ENCODE measurements around the gene MYZAP.

Gene MYZAP

DNA sequence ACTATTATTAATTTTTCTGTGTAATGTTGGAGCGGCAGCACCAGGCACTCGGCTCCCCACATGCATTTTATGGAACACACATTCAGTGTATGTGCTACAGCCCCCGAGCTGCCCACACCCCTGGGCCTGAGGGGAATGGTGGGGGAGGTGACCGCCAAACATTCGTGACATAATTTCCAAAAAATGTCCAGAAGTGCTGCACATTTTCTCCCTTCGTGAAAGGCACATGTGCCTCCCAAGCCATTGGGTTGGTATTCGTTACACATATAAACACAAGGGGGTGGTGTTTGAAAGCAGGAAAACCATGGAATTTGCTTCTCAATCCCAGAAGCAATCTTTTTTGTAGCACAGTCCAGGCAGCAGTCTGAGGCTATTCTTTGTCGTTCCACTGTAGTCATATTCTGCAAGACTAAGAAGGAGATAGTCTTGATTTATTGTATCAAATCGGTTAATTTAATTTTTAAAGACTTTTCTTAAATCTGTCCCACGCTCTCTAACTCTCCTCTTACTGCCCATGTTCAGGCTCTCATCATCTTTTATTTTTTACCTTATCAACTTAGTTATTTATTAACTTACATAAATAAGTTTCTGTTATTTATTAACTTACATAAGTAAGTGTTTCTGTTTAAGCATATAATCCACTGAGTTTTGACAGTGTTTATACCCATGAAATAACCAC lies 75.6 kb downstream of the MYZAP start:
- DNase-seq, result no peak

DNA sequence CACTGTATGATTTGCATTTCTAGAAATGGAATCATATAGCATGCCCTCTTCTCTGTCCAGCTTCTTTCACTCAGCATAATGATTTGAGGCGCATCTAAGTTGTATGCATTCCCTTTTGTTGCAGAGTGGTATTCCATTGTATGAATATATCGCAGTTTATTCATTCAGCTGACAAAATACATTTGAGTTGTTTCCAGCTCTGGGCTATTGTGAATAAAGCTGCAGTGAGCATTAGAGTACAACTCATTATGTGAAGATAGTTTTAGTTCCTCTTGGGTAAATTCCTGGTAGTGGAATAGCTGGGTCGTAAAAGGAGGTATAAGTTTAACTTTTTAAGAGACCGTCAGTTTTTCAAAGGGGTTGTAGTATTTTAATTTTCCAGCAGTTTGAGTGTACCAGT lies 76.3 kb downstream of the MYZAP start:
- no peak for DNase-seq

DNA sequence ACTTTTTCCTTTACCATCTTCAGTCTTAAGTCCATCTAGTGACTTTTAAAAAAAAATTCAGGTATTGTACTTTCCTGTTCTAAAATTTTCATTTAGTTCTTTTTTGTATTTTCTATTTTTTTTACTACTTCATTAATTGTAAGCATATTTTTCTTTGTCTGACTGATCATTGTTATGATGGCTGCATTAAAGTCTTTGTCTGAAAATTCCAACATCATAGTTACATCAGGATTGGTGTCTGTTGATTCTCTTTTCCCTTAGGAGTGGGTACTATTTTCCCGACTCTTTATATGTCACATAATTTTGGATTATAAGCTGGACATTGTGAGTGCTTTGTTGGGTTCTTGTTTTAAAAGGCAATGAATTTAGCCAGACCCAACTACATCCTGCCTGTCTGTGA lies 79.9 kb downstream of the MYZAP start:
- DNase-seq, result no peak

DNA sequence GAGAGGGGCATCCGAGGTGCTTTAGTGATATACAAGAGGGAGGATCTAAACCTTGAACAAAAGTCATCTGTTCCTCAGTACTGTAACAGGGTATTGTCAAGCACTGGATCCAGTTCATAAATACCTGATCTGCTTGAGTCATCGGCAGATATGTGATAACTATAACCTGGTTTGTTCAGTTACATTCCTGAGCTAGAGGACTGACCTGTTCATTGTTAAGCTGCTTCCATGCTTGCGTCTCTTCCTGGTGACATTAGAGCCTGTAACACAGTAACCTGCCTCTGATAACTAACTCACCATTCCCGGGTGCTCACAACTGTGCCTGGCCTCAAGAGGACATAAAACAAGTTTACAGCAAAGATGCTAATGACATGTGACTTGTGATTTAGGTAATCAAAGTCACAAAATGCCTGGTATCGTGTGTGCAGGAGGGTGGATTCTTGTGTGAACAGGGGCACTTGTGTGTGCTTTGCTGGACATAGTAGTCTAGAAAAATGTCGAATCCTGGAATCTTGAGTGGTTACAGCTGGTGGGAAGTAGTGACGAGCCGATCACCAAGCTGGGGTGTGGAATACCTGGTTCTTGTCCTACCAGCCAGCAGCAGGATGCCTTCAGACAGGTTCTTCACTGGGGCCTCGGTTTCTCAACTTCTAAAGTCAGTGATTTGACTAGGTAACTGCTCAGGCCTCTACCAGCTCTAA lies 83.9 kb downstream of the MYZAP start:
- no peak for DNase-seq

DNA sequence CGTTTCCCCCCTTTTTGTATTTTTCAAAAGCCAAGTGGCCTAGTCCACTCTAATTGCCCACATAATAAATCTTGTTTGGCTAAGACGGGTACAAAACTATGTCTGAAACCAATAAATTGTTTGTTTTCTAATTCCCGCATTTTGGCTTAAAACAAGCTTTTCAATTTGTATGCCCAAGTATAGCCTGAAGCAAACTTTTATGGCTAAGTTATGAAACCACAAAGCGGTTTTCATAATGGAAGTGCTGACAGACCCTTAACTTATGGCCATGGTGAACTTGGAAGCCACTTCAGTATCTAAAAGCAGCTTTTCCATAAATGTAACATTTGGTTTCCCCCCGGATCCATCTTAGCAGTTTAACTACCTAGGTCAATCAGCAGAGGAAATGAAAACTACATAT lies 84.9 kb downstream of the MYZAP start:
- DNase-seq, result no peak

DNA sequence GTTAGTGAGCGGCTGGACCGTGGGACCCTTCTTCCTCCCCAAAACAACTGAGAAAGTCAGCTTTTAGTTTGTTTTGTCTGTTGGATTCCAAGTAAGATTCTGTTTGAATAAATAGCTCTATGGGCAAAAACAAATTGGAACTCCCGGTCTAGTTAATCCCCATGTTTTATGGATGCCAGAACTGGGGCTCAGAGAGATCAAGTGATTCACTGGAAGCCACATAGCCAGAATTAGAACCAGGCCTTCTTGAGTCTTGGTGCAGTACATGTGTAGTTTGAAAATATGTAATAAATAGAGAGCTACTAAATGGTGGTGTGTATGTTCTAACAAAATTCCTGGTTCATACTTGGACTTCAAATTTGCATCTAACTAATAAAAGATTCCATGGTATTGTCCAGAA lies 85.5 kb downstream of the MYZAP start:
- DNase-seq, result no peak

DNA sequence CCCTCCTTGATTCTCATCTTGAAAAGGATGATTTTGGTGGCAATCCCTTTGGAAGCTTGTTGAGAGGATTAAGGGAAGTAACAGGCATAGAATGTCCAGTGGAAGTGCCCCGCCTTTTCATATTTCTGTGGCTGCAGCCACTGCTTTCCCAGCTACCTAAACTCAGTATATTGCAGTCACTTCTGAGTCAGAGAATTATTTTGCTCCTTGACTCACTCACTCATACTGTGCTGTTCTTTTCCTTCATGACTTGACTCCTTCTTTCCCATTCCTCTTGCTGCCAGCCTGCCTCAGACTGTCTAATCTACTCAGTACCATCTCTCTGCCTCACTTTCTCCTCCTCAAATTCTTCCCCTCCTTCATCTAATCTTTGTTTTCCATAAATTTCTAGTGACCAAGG lies 88.3 kb downstream of the MYZAP start:
- DNase-seq, result no peak

DNA sequence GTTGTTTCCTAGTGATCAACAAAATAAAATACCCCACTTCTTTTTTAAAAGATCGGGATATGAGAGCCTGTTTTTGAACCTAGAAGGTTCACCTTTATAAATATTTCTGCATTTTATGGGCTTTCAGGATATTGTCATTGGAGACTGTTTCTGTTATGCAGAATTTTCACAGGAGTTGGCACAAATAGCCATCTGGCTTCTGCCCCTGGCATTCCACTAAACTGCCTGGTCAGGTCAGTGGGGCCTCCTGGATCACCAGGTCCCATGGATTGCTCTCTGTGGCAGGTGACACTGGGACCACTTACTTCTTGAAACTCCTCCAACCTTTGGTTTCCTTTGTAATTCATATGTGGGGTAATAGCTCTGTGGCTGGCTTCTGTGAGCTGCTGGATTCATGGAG lies 89.3 kb downstream of the MYZAP start:
- DNase-seq, result no peak

DNA sequence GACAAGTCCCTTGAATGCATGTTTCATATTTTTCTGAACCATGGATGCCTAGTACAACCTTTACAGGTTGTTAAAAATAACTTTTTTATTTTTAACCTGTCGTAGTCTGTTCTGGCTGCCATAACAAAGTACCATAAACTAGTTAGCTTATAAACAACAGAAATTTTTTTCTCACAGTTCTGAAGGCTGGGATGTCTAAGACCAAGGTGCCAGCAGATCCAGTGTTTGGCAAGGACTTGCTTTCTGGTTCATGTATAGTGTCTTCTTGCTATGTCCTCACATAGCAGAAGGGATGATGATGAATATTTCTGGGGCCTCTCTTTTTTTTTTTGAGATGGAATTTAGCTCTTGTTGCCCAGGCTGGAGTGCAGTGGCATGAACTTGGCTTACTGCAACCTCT lies 91.8 kb downstream of the MYZAP start:
- no peak for DNase-seq

DNA sequence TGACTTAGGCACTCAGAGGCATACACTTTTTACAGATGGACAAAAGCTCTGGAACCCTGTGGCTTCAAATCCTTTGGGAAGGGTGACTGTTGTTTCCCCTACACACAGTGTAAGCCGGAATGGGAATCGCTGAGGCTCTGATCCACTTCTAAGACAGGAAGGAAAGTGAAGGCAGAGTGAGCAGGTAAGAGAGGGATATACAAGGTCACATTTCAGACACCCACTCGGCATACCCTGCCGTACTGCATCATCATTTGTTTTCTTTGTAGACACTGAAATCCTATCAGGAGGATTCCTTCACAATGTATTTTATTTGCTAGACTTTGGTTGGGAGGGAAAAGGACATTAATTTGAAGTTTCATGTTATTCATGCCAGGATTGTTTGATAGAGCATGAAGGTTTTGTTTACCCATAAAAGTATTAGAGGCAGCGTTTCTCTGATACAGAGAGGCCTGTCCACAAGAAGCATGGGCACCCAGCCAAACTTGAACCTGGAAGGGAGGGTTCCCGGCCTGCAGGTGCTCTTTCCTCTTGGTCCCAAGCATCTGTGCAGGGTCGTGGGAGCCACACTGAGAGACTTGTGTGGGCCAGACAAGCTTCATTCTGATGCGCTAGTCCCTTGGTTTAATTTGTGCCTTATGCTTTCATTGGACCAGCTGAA lies 92.9 kb downstream of the MYZAP start:
- no peak for DNase-seq

DNA sequence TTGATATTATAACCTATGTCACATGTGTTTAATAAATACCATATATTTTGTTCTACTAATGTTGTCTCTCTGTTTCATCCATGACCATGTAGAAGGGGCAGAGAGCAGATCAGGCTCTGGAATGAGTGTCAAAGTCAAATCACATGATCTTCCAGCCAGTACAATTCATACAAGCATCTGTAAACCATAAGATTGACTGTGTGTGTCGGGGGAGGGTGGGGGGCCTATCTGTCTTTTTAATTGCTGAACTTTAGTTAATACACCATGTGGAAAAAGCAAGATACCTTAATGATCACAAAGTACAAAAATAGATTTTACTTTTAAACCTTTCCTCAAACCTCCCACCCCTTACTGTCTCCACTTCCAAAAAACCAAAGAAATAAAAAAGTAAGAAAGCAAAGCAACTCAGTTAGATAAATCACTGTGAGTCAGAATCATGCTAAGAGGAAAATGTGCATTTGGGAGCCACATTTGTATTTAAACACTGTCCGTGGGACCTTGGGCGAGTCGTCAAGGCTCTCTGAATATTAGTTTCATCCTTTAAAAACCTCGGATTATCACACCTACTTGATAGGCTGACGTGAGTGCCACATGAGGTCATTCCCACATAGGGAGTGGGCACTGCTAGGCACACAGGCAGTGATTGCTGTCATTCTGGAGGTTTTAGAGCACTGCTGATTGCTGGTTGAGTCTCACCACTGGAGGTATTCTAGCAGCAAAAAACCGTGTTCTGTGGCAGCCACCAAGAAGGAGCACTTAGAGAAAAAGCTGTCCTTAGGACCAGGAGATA lies 93.8 kb downstream of the MYZAP start:
- no peak for DNase-seq

DNA sequence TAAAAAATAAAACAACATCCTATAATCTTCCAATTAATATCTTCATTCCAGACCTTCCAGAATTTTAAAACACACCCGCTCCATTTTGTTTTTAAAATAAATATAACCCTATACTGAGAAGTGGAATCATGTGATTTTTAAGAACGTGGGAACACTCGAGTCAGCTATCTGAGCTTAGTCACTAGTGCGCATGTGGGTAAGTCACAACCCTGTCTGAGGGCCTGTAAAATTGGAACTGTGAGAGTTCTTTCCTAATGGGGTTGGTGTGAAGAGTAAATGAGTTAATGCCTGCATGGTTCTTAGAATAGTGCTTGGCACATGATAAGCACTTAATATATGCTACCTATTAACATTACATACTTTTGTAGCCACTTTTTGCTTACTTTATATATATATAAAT lies 95.0 kb downstream of the MYZAP start:
- DNase-seq, result no peak

DNA sequence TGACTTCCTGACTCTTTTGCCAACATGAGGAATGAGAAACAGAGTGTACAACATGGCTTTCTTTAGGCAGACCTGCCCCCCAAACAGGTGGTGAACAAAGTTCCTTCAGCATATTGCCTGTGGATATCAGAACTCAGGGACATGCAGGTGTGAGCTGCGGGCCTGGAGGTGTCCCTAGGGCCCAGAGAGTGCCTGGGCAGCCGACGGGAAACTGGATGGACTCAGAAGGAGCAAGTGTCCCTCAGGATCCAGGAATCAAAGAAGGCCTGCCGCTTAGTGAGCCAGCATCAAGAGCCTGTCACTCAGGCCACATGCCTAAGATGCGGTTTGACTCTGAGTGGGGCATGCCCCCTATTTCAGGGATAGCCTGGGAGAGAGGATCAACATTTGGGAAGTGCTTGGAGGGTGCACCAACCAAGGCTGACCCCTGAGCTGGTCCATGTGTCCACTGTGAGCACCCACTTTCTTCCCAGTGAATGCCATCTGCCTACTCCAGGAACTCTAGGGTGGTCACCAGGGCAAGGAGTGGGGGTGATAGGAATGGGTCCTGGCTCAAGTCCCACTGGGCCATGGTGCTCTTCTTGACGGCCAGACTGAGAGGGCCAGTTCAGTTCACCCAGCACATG lies 98.8 kb downstream of the MYZAP start:
- no peak for DNase-seq

DNA sequence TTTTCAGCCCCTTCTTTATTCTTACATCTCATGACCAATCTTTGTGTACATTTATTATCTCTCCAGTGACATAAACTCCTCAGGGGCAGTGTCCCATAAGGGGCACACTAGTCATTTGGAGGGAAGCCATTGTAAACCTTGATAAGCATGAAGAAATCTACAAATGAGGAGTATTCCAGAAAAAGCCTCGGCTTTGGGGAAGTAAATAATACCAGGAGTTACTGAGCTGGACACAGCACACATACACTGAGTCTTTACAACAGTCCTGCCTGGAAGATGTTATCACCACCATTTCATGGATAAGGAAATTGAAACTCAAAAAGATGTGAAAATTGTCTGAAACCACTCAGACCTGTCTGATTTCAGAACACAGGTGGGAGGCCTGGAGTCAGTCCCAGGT lies 99.4 kb downstream of the MYZAP start:
- no peak for DNase-seq

DNA sequence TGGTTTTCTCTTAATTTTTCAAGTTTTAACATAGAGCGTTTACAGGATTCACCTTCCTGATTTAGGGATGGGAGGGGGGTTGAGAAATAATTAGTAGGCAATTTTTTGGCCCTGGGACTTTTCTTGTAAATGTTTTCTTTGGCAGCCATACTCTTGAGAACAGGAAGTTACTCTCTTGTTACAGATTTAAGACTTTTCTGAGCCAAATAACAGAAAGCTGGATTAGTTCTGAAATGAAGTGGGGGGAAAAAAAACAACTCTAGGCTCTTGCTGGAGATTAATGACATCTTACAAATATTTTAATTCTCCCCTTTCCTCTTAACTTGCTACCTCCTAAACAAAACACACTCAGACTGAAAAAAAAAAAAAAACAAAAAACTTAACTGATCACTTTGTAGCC lies 101.0 kb downstream of the MYZAP start:
- DNase-seq, result no peak

DNA sequence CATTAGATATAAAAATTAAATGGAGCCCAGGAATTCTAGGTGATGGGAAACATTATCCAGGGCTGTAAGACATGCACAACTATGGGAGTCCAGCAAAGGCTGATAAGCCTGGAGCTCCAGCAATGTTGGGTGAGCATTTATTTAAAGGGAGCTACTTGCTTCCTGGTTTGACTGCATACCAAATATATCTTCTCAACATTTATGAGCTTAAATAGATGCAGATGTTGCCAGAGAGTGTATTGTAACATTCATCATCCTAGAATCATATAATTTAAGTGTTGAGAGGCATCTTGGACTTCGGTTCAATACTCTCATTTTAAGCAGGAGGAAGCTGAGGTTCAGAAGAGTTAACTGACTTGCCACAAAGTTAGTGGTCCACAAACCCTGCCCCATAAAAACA lies 102.6 kb downstream of the MYZAP start:
- DNase-seq, result no peak

DNA sequence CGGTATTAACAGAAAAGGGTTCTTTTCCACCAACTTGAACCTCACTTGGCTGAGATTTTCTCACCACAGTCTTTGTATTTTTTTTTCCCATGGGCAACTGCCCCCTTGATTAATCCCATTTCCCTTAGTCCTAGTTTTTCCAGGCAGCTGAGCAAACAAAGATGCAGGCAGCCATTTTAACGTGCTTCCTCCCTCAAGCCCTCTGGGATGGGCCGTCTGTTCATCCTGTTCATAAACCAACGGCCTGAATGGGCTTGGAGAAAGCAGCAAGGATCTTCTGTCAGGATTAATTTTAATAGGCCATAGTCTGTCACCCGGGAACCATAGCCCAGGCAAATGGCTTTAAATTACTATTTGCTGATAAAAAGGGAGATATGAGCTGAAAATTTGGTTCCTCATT lies 104.4 kb downstream of the MYZAP start:
- DNase-seq, result no peak

DNA sequence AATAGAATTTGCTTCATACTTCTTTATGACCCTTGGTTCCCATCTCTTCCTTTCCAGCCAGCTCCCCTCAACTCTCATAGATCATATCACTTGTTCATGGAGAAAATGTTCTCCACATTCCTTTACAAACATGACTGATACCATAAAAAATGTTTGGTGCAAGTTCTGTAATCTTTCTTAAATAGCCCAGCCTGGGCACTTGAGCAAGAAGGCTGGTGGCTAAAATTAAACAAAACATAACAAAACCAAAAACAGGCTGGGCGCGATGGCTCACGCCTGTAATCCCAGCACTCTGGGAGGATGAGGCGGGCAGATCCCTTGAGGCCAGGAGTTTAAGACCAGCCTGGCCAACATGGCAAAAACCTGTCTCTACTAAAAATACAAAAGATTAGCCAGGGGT lies 105.9 kb downstream of the MYZAP start:
- no peak for DNase-seq

DNA sequence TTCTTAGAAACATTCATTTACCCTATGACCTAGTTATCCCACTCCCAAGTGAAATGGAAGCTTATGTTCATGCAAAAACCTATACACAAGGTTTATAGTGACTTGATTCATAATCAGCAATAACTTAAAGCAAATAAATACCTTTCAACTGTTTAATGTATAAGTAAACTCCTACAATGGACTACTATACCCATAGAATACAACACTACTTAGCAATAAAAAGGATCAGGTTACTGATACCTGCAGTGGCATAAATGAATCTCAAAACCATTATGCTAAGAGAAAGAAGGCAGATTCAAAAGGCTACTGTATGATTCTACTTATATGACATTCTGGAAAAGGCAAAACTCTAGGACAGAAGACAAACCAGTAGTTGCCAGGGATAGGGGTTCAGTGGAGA lies 106.5 kb downstream of the MYZAP start:
- DNase-seq, result no peak

DNA sequence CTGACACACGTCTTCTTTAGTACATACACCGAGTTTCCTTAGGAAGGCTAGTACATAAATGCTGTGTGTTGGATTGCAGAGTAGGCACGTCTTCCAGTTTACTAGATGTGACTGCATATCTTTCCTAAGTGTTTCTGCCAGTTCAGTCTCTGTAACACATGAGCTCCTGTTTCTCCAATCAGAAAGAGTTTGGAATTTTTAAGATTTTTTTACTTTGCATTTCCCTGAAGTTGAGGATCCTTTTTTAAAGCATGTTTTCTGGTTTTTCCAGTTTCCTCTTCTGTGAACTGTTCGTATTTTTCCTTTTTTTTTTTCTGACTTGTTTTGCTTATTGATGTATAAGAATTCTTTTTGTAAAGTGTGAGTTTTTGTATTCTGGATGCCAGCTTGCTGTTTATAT lies 107.3 kb downstream of the MYZAP start:
- no peak for DNase-seq

DNA sequence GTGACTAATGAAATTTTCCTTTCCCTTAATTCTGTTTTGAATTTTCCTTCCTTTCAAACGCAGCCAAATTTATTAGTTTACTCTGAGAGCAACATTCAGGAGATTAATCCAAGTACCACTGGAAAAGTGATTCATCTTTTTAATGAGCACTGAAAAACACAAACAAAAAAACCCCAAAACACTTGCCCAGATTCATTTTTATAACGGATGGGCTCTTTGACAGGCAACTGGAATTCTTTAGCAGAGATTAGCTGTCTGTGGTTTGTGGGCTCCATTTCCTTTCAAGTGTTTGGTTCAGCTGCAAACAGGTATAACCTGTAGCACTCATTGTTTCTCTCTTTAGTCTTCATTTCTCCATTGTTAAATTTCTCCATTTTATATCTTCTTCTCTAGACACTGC lies 111.7 kb downstream of the MYZAP start:
- no peak for DNase-seq

DNA sequence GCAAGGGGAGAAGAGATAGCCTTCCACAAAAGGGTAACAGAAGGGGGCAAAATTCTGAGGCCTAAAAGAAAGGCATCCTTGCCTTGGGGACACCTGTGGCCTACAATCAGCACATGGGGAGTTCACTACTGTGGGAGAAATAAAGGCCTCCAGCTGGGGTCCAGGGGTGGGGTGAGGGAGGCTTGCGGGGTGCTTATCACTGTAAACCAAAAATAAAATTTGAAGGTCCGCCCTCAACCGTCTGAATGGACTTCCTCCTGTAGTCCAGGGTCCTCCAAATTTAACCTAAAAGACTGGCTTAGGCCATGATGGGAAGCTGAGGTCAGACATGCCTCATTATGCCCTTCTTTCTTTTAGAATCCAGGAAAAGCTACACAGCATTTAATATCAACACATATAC lies 112.7 kb downstream of the MYZAP start:
- DNase-seq, result no peak

DNA sequence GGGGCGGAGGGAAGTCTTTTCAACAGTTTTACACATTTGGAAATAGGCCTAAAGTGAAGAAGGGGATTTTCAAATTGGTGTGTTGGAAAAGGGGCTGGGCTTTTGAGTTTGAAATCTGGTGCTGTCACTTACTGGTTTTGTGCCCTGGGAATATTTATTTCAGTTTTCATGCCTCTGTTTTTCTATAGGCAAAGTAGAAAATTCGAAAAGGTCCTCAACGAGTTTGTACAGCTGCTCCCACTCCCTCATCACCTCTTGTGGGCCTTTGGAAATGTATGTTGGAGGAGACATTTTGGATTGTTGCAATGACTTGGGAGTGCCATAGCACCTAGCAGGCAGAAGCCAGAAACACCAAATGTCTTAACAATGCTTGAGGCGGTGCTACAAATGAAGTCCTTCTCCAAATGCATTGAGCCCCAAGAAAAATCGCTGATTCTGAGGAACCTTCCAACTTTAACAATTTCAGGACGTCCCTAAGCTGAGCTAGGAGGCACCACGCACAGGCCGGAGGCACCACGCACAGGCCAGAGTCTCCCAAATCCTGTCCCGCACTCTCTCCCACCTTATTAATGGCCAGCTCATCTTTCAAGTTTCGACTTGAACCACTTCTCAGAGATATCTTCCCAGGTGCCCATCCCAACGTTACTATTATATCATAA lies 114.2 kb downstream of the MYZAP start:
- no peak for DNase-seq

Data from activated CD4-positive, alpha-beta T cell treated with anti-CD3 and anti-CD28 coated beads, Interleukin-2, amount 50 U/mL, for 1 hour (primary cell).